Thyroid gland (tissue), 4 donors: ENCODE measurements around the gene CCBE1. TPM values are rescaled to one million over a fixed set of nuclear protein-coding genes. Genes with fewer than 3 reads are reported as not detected.
A peak's percentile ranks its signal among the peaks of the same experiment; 100 is the strongest.

Source experiments
- DNase-seq, 2 donors: peaks; one replicate each; pipeline ENCODE4 v3.0.0-alpha.2; 2019
- H3K27ac ChIP-seq, 3 donors: fragments of 200-600 bp; sonication (generic); 1 replicate in 2 of 3; 2 replicates in 1 of 3; pipeline ENCODE4 v1.5.1; 2016 to 2019; ENCODE audit warnings: mild to moderate bottlenecking in 1 of 3, moderate library complexity in 1 of 3
- H3K27me3 ChIP-seq: fragments of 200-600 bp; sonication (generic); one replicate; pipeline ENCODE4 v1.5.1; 2019
- H3K36me3 ChIP-seq, 2 donors: fragments of 200-600 bp; sonication (generic); one replicate each; pipeline ENCODE4 v1.5.1; 2016 to 2019
- H3K4me1 ChIP-seq, 2 donors: fragments of 200-600 bp; sonication (generic); one replicate each; pipeline ENCODE4 v1.5.1; 2017 to 2019
- H3K4me3 ChIP-seq, 3 donors: fragments of 200-600 bp; sonication (generic); replicated peaks in 1 of 3; 1 replicate in 2 of 3; 2 replicates in 1 of 3; pipeline ENCODE4 v1.5.1; 2016; ENCODE audit warnings: mild to moderate bottlenecking in 1 of 3
- H3K9me3 ChIP-seq: fragments of 200-600 bp; sonication (generic); one replicate; pipeline ENCODE4 v1.5.1; 2017
- POLR2A ChIP-seq, 2 donors: fragments of 450-650 bp; IDR thresholded peaks; one replicate each; pipeline ENCODE4 v1.6.1; 2017; ENCODE audit warnings: antibody characterized with exemption in 2 of 2, mild to moderate bottlenecking in 2 of 2, moderate library complexity in 1 of 2
- WGBS, 2 donors: methylation state at CpG; one replicate each; pipeline ENCODE4 v1.1.5; 2017; 5-methylcytosine and 5-hydroxymethylcytosine counted together
- intact Hi-C: fragments of 100-400 bp; cut with DNase I; formaldehyde crosslinking; loops from one replicate; pipeline ENCODE4 v1.15.1; 2023
- total RNA-seq, 4 donors: library from RNA; depleted of rRNA; stranded (reverse); fragments of >200 nt; gene quantifications; one replicate each; pipeline ENCODE4 v1.2.3, GENCODE V29; 2016
- TF ChIP-seq, protein P1 (sequence below), 6 experiments: fragments of 200-600 bp in 3 of 6; fragments of 450-650 bp in 3 of 6; sonication (generic) in 3 of 6; IDR thresholded peaks; one replicate each; pipeline ENCODE4 v1.5.1; 2016 to 2019; ENCODE audit warnings: antibody characterized with exemption in 6 of 6, mild to moderate bottlenecking in 2 of 6, inconsistent platforms in 1 of 6, moderate library complexity in 1 of 6

CCBE1 gene
- total RNA-seq, 4 donors from 2014 or later, result 0.34 to 9.0 (median 1.1) TPM

DNA sequence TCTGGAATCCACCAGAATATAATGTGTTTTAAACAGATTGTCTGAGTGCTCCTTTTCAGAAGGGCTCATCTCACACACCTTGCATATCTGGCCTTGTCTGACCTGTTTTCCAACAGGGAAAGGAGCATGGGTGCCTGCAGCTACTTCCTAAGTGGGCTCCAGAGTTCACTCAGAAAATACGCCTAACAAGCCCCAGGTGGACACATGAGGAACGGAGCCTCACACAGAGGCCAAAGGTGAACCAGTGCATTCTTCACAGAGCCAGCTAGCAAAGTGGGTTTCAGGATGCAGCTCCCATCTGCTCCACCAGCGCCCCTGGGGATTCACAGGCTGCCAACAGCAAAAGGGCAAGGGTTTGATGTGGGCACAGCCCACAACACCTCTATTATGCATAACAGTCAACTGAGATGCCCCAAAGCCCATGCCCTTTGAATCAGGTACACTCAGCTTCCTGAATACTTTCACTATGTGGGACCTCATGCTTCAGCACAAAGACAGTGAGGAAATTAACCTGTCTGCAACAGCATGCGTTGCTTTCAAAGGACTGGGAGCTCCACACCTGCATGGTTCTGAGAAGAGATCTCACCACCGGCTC is 86.6 kb downstream of the CCBE1 start:
- H3K4me1 ChIP-seq, result peaks cover 3 to 14% of the 10 kb centered on the region in 2 donors
- intact Hi-C loops, result no loop called here
- whole genome bisulfite sequencing, 2 donors, result 67 to 87% methylated on average over 5 of the region's 5 CpGs

DNA sequence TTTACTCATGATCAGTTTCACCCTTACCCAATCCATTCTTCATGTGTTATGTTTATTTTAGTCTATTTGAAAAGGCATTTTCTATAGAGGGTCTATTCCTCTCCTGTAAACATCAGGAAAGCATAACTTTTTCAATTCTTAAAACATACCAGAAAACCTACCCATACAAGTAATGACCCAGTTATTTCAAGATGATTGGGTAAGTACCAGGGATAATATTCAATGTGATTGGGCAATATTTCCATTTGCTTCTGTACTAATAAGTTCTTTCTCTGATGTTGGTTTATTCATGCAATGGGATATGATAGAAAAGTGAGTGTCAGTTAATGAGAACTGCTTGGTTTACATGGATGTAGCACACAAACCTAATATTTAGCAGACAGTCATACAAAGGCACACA is 87.6 kb downstream of the CCBE1 start:
- no peak for DNase-seq
- no peaks in the 10 kb centered on the region for H3K36me3 ChIP-seq
- H3K4me1 ChIP-seq, result peaks cover 9 to 23% of the 10 kb centered on the region in 2 donors
- H3K27me3 ChIP-seq, result no peaks in the 10 kb centered on the region
- no peak overlapping the region for H3K4me3 ChIP-seq
- H3K9me3 ChIP-seq, result no peaks in the 10 kb centered on the region
- H3K27ac ChIP-seq, result no peak overlapping the region
- intact Hi-C loops, result no loop called here
- TF ChIP-seq, protein P1, sequence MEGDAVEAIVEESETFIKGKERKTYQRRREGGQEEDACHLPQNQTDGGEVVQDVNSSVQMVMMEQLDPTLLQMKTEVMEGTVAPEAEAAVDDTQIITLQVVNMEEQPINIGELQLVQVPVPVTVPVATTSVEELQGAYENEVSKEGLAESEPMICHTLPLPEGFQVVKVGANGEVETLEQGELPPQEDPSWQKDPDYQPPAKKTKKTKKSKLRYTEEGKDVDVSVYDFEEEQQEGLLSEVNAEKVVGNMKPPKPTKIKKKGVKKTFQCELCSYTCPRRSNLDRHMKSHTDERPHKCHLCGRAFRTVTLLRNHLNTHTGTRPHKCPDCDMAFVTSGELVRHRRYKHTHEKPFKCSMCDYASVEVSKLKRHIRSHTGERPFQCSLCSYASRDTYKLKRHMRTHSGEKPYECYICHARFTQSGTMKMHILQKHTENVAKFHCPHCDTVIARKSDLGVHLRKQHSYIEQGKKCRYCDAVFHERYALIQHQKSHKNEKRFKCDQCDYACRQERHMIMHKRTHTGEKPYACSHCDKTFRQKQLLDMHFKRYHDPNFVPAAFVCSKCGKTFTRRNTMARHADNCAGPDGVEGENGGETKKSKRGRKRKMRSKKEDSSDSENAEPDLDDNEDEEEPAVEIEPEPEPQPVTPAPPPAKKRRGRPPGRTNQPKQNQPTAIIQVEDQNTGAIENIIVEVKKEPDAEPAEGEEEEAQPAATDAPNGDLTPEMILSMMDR (IDR thresholded peaks at IDR 0.05), result no peak
- TF ChIP-seq POLR2A (IDR thresholded peaks at IDR 0.05), result no peak

More for the DNA sequence above, 86.6 kb downstream of the CCBE1 start:
- no peak for TF ChIP-seq POLR2A (IDR thresholded peaks at IDR 0.05)
- TF ChIP-seq, protein P1 (IDR thresholded peaks at IDR 0.05), result no peak
- H3K27ac ChIP-seq, result no peak overlapping the region
- no peaks in the 10 kb centered on the region for H3K36me3 ChIP-seq
- no peaks in the 10 kb centered on the region for H3K9me3 ChIP-seq
- no peaks in the 10 kb centered on the region for H3K27me3 ChIP-seq
- H3K4me3 ChIP-seq, result no peak overlapping the region
- no peak for DNase-seq

DNA sequence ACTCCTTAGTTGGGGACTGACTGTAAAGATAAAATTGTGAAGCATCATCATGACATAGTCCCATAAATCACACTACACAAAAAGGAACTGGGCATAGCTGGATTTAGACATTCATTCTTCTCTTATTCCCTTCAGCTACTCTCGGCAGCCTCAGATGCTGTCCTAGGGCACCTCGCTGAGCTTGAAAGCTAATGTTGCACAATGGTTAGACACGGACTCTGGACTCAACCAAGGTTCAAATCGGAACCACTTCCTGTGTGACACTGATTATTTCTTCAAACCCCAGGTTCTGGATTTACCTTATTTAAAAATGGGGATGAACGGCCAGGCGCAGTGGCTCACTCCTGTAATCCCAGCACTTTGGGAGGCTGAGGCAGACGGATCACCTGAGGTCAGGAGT is 89.8 kb downstream of the CCBE1 start:
- TF ChIP-seq POLR2A (IDR thresholded peaks at IDR 0.05), result no peak
- TF ChIP-seq, protein P1 (IDR thresholded peaks at IDR 0.05), result no peak
- no peak for DNase-seq
- Histone ChIP-seq H3K27ac (peak overlapping the region in 1 of 3 donors; percentile 11), H3K9me3 (no peaks in the 10 kb centered on the region), H3K36me3 (no peaks in the 10 kb centered on the region), H3K4me3 (no peak overlapping the region), H3K4me1 (peaks cover 9 to 23% of the 10 kb centered on the region in 2 donors), H3K27me3 (no peaks in the 10 kb centered on the region)
- WGBS, 2 donors, result 96 to 97% methylated on average over 7 of the region's 7 CpGs
- intact Hi-C loops, result no loop called here

DNA sequence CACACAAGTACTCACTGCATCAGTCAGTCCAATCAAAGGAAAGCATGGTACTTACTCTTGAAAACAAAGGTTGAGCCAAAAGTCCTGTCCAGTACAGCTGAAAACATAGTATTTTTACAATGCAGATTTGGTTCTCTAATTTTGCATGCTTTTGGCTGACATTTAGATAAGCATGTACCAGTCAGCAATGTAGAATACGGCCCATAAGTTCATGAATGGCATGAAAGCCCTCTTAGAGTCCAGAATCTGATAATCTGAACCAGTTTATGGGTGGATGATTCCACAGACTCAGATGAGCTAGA is 90.2 kb downstream of the CCBE1 start:
- Histone ChIP-seq H3K27me3 (no peaks in the 10 kb centered on the region), H3K36me3 (no peaks in the 10 kb centered on the region), H3K27ac (peak overlapping the region in 1 of 3 donors; percentile 11), H3K9me3 (no peaks in the 10 kb centered on the region), H3K4me1 (peaks cover 9 to 23% of the 10 kb centered on the region in 2 donors), H3K4me3 (no peak overlapping the region)
- DNase-seq, result no peak
- intact Hi-C loops, result no loop called here
- WGBS, 2 donors, result 39 to 69% methylated on average over 1 of the region's 1 CpG
- TF ChIP-seq POLR2A (IDR thresholded peaks at IDR 0.05), result no peak
- TF ChIP-seq, protein P1 (IDR thresholded peaks at IDR 0.05), result no peak

DNA sequence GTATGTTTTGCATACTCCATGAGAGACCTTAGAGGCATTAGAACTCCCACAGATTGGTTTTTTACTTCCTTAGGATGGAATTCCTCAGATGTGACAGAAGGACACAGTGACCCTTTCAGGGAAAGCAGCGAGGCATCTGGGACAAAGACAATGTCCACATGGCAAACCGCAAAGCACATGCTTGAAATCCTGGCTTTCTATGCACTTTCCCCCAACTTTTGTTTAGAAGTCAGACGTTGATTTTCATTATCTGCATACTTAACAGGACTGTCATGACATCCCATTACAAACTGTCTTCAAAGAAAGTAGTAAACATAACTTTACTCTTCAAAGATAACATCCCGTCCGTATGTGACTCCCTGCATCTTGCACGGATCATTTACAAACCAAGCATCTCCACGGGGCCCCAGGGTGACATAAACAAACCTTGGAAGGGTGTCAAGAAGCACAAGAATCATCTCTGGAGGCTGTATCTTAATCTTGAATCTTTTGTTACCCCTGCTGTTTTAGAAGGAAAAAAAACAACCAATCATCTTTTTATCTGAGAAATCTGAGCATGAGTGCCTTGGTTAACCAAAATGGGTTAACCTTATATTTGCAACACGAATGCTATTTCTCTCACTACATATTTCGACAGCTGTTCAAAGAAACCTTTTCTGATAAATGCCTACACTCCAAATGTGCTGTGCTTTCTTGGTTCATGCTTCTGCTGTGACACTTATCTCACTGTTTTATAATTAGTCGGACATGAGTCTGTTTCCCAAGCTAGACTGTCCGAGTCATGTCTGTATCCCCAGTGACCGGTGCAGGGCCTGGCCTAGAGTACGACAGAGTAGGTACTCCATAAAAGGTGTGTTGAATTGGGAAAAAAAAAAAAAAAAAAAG is 90.8 kb downstream of the CCBE1 start:
- intact Hi-C loops, result no loop called here
- H3K27ac ChIP-seq, result peak overlapping the region in 2 of 3 donors; percentile 1 to 11
- WGBS, 2 donors, result 62 to 64% methylated on average over 13 of the region's 13 CpGs
- H3K9me3 ChIP-seq, result no peaks in the 10 kb centered on the region
- peaks cover 9 to 23% of the 10 kb centered on the region in 2 donors for H3K4me1 ChIP-seq
- no peaks in the 10 kb centered on the region for H3K36me3 ChIP-seq
- H3K4me3 ChIP-seq, result no peak overlapping the region
- DNase-seq, result peak; percentile 70 to 74
- H3K27me3 ChIP-seq, result no peaks in the 10 kb centered on the region
- TF ChIP-seq, protein P1 (IDR thresholded peaks at IDR 0.05), result no peak
- TF ChIP-seq POLR2A (IDR thresholded peaks at IDR 0.05), result no peak
